ENCODE results near the gene KRT84.

The KRT84 gene

GRCh38 chr12:52389313-52390207 lies 4.1 kb upstream of the KRT84 start:
- DNase-seq (ENCODE audit: low read depth in 2 of 2, low spot score in 1 of 2): no peak

- no peak for DNase-seq (ENCODE audit: low read depth in 2 of 2, low spot score in 1 of 2)
Observed at GRCh38 chr12:52387859-52388258, 2.4 kb upstream of the KRT84 start.

GRCh38 chr12:52383331-52383730 lies 2.1 kb downstream of the KRT84 start:
- DNase-seq (ENCODE audit: low read depth in 2 of 2, low spot score in 1 of 2): no peak

GRCh38 chr12:52382854-52383253 lies 2.6 kb downstream of the KRT84 start:
- no peak for DNase-seq (ENCODE audit: low read depth in 2 of 2, low spot score in 1 of 2)

- no peak for DNase-seq (ENCODE audit: low read depth in 2 of 2, low spot score in 1 of 2)
Observed at GRCh38 chr12:52381206-52381605, 4.2 kb downstream of the KRT84 start.

GRCh38 chr12:52380271-52380694 lies 5.2 kb downstream of the KRT84 start:
- no peak for DNase-seq (ENCODE audit: low read depth in 2 of 2, low spot score in 1 of 2)

GRCh38 chr12:52379536-52379935 lies 5.9 kb downstream of the KRT84 start:
- DNase-seq (ENCODE audit: low read depth in 2 of 2, low spot score in 1 of 2): no peak

- no peak for DNase-seq (ENCODE audit: low read depth in 2 of 2, low spot score in 1 of 2)
Observed at GRCh38 chr12:52378091-52378490, 7.4 kb downstream of the KRT84 start.

GRCh38 chr12:52377266-52377665 lies 8.2 kb downstream of the KRT84 start:
- no peak for DNase-seq (ENCODE audit: low read depth in 2 of 2, low spot score in 1 of 2)

GRCh38 chr12:52372216-52373154 lies 13.0 kb downstream of the KRT84 start:
- DNase-seq (ENCODE audit: low read depth in 2 of 2, low spot score in 1 of 2): peak in 1 of 2 donors; percentile 9

- DNase-seq (ENCODE audit: low read depth in 2 of 2, low spot score in 1 of 2): no peak
Observed at GRCh38 chr12:52371716-52372115, 13.7 kb downstream of the KRT84 start.

- no peak for DNase-seq (ENCODE audit: low read depth in 2 of 2, low spot score in 1 of 2)
Observed at GRCh38 chr12:52370926-52371608, 14.4 kb downstream of the KRT84 start.

- no peak for DNase-seq (ENCODE audit: low read depth in 2 of 2, low spot score in 1 of 2)
Observed at GRCh38 chr12:52369809-52370208, 15.6 kb downstream of the KRT84 start.

- no peak for DNase-seq (ENCODE audit: low read depth in 2 of 2, low spot score in 1 of 2)
Observed at GRCh38 chr12:52369211-52369610, 16.2 kb downstream of the KRT84 start.

- no peak for DNase-seq (ENCODE audit: low read depth in 2 of 2, low spot score in 1 of 2)
Observed at GRCh38 chr12:52368508-52368907, 16.9 kb downstream of the KRT84 start.

GRCh38 chr12:52367876-52368275 lies 17.6 kb downstream of the KRT84 start:
- DNase-seq (ENCODE audit: low read depth in 2 of 2, low spot score in 1 of 2): no peak

- no peak for DNase-seq (ENCODE audit: low read depth in 2 of 2, low spot score in 1 of 2)
Observed at GRCh38 chr12:52366738-52367485, 18.5 kb downstream of the KRT84 start, which contains the start of gene KRT85. Gene KRT85, minus strand, starts transcription at chr12:52367481. Its CDS starts 76 bp downstream, at chr12:52367405.

- DNase-seq (ENCODE audit: low read depth in 2 of 2, low spot score in 1 of 2): no peak
Observed at GRCh38 chr12:52364901-52365489, 20.5 kb downstream of the KRT84 start.

- DNase-seq (ENCODE audit: low read depth in 2 of 2, low spot score in 1 of 2): no peak
Observed at GRCh38 chr12:52364061-52364460, 21.4 kb downstream of the KRT84 start.

- DNase-seq (ENCODE audit: low read depth in 2 of 2, low spot score in 1 of 2): no peak
Observed at GRCh38 chr12:52363111-52363679, 22.3 kb downstream of the KRT84 start.
